GM21576 (cell line): ENCODE measurements around the gene SUPT4H1.

Experiments used
- ATAC-seq: cut with Tn5 transposase; IDR thresholded peaks from one replicate; pipeline ENCODE4 v1.9.1; 2021; ENCODE audit warnings: mild to moderate bottlenecking, moderate library complexity; ENCODE audit not compliant: unreplicated experiment

SUPT4H1 gene

GRCh38 chr17:58307468-58308172 is 44.4 kb downstream of the SUPT4H1 start:
- no peak for ATAC-seq

- no peak for ATAC-seq
Measured at GRCh38 chr17:58306131-58306951, 45.7 kb downstream of the SUPT4H1 start.

- no peak for ATAC-seq
Measured at GRCh38 chr17:58305626-58306025, 46.4 kb downstream of the SUPT4H1 start.

GRCh38 chr17:58304750-58305486 is 47.1 kb downstream of the SUPT4H1 start:
- ATAC-seq: no peak

- no peak for ATAC-seq
Measured at GRCh38 chr17:58303971-58304749, 47.8 kb downstream of the SUPT4H1 start.

- no peak for ATAC-seq
Measured at GRCh38 chr17:58302919-58303585, 48.9 kb downstream of the SUPT4H1 start.

- no peak for ATAC-seq
Measured at GRCh38 chr17:58302171-58302918, 49.7 kb downstream of the SUPT4H1 start.

GRCh38 chr17:58301504-58302150 is 50.4 kb downstream of the SUPT4H1 start:
- no peak for ATAC-seq

- ATAC-seq: no peak
Measured at GRCh38 chr17:58300336-58300735, 51.7 kb downstream of the SUPT4H1 start.
